ENCODE results near the gene TFEB.

TFEB gene

GRCh38 chr6:41671376-41671775 is 64.0 kb downstream of the TFEB start:
- no peak for DNase-seq

DNA sequence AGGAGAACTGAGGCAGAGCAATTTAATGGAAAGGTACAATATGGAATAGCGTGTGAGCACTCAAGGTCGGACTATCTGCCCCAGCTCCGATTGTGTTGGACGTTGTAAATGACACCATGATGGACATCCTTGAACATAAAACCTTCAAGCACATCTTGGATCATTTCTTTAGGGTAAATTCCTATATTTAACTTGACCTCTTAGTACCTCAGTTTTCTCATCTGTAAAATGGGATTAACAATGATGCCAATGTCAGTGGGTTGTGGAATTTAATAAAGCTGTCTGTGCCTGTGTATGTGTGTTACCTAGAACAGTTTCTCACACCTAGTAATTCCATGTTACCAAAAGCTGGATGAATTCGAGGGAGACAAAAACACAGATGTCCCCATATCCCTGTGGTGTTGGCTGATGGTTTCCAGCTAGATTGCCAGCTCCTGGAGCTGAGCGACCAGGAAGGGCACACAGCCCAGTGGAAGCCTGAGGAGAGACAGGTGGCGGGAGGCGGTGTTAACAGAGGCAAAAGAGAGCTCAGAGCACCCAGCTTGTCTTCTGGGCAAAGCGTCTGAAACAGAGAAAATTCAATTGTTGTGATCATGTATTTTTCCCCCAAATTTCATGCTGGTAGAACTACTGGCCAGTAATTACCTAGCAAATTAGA is 64.6 kb downstream of the TFEB start:
- DNase-seq = no peak

GRCh38 chr6:41668968-41669367 is 66.4 kb downstream of the TFEB start:
- no peak for DNase-seq

DNA sequence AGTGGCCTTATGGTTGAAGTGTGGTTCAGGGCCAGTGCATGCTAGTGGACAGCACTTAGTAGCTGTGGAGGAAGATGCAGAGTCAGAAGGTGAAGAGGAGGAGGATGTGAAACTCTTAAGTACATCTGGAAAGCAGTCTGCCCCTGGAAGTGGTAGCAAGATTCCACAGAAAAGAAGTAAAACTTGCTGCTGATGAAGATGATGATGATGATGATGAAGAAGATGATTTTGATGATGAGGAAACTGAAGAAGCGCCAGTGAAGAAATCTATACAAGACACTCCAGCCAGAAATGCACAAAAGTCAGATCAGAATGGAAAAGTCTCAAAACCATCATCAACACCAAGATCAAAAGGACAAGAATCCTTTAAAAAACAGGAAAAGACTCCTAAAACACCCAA is 68.2 kb downstream of the TFEB start:
- DNase-seq = no peak

DNA sequence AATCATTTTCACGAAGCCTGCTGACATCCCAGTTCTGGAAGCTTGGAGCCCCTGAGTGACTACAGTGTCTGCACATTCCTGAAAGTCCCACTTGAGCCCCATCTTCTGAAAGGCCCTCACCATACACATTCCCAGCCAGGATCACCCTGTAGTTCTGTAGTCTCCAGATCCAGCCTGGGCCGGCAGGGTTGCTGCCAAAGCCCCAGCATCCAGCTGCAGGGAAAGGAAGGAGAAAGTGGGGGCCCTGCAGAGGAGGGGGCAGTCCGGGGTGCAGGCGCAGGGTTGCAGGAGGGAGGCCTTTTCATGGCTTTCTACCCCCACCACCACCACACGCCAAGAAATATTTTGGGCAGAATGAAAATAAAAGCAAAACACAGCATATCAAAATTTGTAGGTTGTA is 71.1 kb downstream of the TFEB start:
- no peak for DNase-seq

GRCh38 chr6:41663568-41663967 is 71.8 kb downstream of the TFEB start:
- DNase-seq = no peak

GRCh38 chr6:41659935-41660334 is 75.5 kb downstream of the TFEB start:
- DNase-seq = no peak

- no peak for DNase-seq
Measured at GRCh38 chr6:41658636-41659035, 76.8 kb downstream of the TFEB start.

DNA sequence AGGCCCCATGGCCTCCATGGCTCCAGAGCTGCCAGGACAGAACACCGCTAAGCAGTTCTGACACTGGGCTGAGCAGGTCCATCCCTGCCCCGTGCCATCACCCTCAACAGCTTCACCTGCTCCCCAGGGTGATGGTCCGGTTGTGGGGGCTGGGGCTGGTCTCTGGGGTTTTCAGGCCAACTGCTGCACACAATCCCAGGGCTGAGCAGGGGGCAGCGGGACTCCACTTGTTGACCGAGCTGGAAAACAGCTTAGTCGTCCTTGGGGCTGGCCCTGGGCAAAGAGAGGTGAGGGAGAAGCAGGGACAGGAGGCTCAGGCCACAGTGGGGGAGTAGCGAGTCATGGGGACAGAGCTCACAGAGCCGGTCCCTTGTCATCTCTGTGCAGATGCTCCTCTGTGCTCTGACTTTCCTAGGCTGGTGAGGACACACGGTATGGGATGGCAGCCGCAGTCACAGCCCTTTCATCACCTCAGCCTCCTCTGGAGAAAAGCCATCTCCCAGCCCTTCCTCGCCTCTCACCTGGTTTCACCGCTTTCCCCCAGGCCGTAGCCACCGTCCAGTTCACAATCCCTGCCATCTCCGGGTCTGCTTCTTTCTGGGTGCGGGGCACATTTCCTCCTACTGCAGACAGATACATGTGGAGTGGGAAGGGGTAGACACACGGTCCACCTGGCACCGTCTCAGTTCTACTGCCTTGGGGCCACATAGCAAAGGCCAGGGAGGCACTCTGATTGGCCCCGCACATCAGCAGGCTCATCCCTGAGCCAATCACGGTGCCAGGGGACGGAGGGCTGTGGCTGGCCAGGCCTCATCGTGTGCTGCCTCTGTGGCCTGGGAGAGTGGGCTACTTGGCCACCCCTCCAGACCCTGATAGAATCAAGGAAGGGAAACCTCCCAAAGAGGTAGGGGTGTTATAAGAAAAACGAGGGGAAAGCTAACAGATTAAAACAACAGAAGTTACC is 78.0 kb downstream of the TFEB start:
- DNase-seq = no peak

DNA sequence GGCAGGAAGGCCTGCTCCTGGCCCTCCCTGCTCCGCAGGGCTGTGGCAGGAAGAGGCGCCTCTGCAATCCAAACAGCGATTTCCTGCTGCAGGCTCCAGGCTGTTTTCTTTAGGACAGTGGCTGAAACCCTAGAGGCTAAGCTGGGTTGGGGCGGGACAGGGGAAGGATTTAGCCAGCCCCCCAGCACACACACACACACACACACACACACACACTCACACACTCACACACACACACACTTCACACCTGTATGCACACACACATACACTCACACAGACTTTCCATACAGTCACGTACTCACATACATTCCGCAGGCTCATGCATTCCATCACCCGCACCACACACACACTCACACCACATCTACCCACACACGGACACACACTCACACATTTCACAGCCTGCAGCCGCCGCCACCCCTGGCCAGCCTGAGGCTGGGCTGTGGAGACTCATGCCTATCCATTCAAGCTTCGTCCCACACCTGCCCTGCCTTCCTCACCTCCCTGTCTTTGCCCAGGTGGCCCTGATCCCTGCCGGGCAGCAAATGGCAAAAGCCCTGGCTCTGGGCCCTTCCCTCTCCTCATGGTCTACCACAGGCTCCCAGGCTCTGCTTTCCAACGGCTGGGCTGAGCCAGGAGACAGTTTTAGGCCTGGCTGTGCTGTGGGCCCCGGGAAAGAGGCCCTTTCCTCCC is 79.3 kb downstream of the TFEB start:
- no peak for DNase-seq

DNA sequence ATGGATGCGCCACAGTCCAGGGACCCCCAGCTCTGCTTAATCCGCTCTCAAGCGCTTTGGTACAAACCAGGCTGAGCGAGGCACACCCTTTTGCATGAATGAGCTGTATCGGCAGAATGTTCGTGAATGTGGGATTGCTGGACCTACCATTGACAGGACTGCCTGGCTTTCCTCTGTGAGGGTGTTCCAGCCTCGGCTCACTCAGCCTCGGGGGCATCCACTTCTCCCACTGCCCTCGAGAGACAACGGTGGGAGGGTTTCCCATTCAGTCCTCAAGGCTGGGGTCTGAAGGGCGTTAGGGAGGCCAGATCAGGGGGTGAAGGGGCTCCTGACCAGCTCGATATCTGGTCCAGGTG is 79.8 kb downstream of the TFEB start:
- no peak for DNase-seq

- no peak for DNase-seq
Measured at GRCh38 chr6:41655176-41655575, 80.2 kb downstream of the TFEB start.

GRCh38 chr6:41654698-41655151 is 80.7 kb downstream of the TFEB start:
- DNase-seq = no peak

DNA sequence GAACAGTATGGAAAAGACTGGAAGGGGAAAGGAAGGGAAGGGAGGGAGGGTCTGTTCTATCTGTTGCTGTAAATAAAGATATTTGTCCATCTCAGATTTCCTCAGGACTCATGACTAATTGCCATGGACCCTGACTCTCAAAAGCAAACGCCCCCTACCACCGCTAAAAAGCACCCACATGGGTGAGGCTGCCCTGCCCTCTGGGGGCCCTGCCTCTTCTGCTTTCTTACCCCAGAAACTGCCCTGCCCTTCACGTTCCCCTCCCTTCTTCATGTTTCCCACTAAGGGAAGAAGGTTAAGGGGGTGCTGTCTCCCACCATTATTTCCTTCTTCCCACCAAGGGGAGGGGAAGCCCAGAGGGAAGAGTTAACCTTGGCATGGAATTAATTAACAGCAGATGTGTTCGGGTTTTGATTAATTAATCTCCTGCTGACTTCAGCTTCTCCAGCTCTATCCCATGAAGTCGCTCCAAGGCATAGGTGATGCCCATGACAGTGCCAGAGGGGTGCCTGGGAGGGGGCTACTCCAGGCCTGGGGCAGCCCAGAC is 81.2 kb downstream of the TFEB start:
- DNase-seq = no peak

GRCh38 chr6:41653691-41654090 is 81.7 kb downstream of the TFEB start:
- no peak for DNase-seq

DNA sequence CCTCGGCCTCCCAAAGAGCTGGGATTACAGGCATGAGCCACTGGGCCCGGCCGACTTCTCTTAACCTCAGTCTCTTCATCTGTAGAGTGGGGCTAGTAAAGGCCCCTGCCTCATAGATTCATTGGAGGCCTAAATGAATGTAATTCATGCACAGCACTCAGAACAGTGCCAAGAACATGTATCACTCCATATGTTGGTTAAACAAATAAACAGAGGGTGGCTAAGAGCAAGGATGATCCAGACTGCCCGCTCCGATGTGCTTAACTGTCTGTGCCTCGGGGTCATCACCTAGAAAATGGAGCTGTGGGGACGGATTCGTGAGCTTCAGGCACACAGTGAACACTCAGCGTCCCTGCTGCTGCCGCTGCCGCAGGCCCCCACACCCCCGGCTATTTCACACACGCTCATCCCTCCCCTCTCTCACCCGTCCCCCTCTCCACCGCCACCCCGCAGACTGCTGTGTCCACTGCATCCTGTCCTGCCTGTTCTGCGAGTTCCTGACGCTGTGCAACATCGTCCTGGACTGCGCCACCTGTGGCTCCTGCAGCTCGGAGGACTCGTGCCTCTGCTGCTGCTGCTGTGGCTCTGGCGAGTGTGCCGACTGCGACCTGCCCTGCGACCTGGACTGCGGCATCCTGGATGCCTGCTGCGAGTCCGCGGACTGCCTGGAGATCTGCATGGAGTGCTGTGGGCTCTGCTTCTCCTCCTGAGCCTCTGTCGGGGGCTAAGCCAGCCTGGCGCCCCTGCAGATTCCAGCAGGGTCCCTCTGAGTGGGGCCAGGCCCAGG is 82.3 kb downstream of the TFEB start:
- no peak for DNase-seq

- no peak for DNase-seq
Measured at GRCh38 chr6:41651962-41652657, 83.3 kb downstream of the TFEB start.

- DNase-seq = no peak
Measured at GRCh38 chr6:41651246-41651961, 84.0 kb downstream of the TFEB start.

GRCh38 chr6:41650120-41650519 is 85.3 kb downstream of the TFEB start:
- no peak for DNase-seq

GRCh38 chr6:41649596-41649995 is 85.8 kb downstream of the TFEB start:
- DNase-seq = no peak

- DNase-seq = no peak
Measured at GRCh38 chr6:41648921-41649320, 86.5 kb downstream of the TFEB start.

Data from GF-D8 (cell line).